Measurements from ENCODE around the gene UNK. TPM values are rescaled to one million over a fixed set of nuclear protein-coding genes. Genes with fewer than 3 reads are reported as not detected.
A peak's percentile ranks its signal among the peaks of the same experiment; 100 is the strongest.

UNK gene
- total and polyA plus RNA-seq, 2 of the 13 experiments (the other 11 are each of a cell fraction or from before 2014, with no cell fraction given) = 31.6 to 33.0 TPM

GRCh38 chr17:75872434-75873351 lies 88.1 kb downstream of the UNK start (continued):
- TF ChIP-seq, protein P1, sequence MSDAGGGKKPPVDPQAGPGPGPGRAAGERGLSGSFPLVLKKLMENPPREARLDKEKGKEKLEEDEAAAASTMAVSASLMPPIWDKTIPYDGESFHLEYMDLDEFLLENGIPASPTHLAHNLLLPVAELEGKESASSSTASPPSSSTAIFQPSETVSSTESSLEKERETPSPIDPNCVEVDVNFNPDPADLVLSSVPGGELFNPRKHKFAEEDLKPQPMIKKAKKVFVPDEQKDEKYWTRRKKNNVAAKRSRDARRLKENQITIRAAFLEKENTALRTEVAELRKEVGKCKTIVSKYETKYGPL (CRISPR knock-in tag; IDR thresholded peaks at IDR 0.05) = peak; percentile 57; the same call in 1 of the 2 replicates
- no peak for TF ChIP-seq ZNF282 (IDR thresholded peaks at IDR 0.05; ENCODE audit: partially characterized antibody)
- TF ChIP-seq AFF4 (CRISPR knock-in tag; IDR thresholded peaks at IDR 0.05) = peak; percentile 84
- TF ChIP-seq KLF11 (CRISPR knock-in tag; IDR thresholded peaks at IDR 0.05) = no peak; the same call in 1 of the 2 replicates
- TF ChIP-seq ZFP1 (CRISPR knock-in tag; IDR thresholded peaks at IDR 0.05) = no peak
- no peak for TF ChIP-seq PLSCR1 (CRISPR knock-in tag; IDR thresholded peaks at IDR 0.05; ENCODE audit: borderline replicate concordance)
- TF ChIP-seq ZNF280B (CRISPR knock-in tag; IDR thresholded peaks at IDR 0.05; ENCODE audit: borderline replicate concordance) = peak; percentile 69
- TF ChIP-seq SMAD1 (CRISPR knock-in tag; IDR thresholded peaks at IDR 0.05; ENCODE audit: borderline replicate concordance, low read depth) = peak; percentile 80; the same call in 1 of the 2 replicates
- TF ChIP-seq ZNF570 (CRISPR knock-in tag; IDR thresholded peaks at IDR 0.05; ENCODE audit: borderline replicate concordance) = no peak
- peak; percentile 68 for TF ChIP-seq KDM6A (CRISPR knock-in tag; IDR thresholded peaks at IDR 0.05; ENCODE audit: low read depth)
- peak; percentile 71; the same call in 1 of the 2 replicates for TF ChIP-seq ARHGAP35 (CRISPR knock-in tag; IDR thresholded peaks at IDR 0.05; ENCODE audit: borderline replicate concordance)
- TF ChIP-seq SRF (IDR thresholded peaks at IDR 0.05; ENCODE audit: low read depth, low read length) = peak; percentile 67

Data from HepG2 (cell line).